Activated CD8-positive, alpha-beta memory T cell treated with anti-CD3 and anti-CD28 coated beads, Interleukin-2, amount 50 U/mL, for 48 hours (primary cell): ENCODE results near the gene EXD3.
"Not testable (repeated sequence)": the region's sequence is repeated elsewhere in the genome, so short reads cannot be mapped to it uniquely, and the experiment has no call there.

Experiments used
- DNase-seq: peaks from one replicate; pipeline ENCODE4 v3.0.0-alpha.2; 2020

Gene EXD3

DNA sequence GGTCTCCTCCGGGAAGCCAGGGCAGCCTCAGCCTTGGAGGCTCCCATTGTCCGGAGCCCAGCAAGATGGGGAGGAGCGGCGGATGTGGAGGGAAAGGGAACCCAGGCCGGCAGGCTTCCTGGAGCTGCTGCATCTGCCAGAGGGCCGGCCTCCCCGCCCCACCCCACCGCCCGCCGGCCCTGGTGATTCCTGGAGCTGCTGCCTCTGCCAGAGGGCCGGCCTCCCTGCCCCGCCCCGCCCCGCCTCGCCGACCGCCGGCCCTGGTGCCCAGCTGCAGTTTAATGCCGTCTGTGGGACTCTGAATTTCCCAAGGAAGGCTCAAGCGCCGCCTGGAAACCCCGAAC, 31.6 kb downstream of the EXD3 start:
- DNase-seq, result no peak

DNA sequence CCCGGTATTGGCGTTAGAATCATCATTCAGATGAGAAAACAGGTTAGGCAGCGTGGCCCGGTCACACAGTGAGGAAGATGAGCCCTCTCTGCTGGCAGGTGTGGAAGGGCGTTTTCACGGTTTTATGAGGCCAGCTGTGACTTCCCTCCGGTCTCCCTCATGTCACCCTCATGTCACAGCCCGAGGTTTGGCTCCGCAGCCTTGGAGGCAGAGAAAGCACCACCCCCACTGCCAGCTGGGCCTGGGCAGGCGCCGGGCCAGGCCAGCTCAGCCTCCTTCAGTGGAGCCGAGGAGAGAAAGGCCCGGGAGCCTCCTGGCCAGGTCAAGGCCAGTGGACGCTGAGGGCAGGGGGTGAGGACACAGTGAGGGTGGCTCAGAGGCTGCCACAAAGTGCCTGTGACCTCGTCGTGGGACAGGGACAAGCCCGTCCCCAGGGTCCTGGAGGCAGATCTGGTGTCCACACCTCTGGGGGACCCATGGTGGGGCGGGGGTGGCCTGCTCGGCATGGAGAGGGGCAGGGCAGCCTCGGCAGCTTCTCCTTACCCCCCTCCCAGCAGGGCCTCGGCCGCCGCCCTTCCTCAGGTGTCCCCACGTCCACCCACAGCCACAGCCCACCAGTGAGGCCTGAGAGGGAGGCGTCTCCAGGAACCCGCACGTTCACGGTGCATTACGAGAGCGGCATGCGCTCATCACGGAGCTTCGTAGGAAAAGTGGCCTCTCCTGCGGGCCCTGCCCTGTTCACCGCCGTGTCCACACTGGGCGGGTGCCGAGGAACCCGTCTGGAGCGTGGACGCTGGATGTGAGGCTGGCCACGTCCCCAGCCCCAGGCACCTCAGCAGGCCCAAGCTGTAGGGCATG, 32.2 kb downstream of the EXD3 start:
- no peak for DNase-seq

DNA sequence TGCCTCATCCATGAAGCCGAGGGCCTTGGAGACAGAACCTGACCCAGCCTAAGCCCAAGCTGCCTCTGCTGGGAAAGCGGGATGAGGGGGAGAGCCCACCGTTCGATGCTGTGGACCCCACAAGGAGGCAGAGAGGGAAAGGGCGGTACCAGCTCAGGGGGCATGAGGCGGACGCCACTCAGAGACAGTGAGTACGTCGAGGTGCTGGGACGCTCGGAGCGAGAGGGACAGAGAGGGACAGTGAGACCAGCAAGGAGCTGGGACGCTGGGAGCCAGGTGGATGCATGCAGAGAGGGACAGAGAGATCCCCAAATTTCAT, 33.6 kb downstream of the EXD3 start:
- no peak for DNase-seq

DNA sequence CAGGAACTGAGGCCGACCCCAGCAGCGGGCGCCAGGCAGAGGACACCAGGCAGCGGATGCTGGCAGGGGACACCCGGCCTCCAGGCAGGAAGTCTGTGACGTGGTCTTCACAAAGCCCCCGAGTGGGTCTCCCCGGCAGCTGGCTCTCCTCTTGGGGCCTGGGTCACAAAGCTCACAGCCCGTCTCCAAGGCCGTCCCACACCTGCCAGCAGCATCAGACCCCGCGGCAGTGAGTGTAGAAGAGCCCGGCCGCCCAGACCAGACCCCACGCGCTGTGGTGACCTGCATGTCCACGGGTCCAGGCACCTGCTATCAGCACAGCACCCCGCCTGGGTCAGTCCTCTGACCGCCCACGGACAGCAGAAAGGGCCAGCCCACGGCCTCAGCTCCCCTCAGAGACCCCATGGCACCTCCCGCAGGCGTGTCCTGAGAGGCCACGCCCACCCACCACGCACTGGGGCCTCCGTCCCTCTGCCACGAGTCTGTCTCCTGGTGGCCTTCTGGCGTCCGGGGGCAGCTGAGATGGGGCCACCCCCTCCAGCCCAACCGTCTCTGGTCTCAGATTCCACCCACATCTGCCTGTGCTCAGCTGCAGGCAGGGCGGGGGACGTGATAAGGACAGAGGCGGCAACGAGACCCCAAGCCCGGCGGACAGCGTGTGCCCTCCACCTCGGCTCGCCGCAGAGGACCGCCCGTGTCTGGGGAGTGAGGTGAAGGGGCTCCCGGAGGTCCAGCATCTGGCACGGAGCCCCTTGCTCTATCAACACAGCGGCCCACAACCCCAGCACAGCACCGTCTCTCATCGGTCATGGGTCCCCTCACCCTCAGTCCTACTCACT, 34.2 kb downstream of the EXD3 start:
- DNase-seq, result no peak

DNA sequence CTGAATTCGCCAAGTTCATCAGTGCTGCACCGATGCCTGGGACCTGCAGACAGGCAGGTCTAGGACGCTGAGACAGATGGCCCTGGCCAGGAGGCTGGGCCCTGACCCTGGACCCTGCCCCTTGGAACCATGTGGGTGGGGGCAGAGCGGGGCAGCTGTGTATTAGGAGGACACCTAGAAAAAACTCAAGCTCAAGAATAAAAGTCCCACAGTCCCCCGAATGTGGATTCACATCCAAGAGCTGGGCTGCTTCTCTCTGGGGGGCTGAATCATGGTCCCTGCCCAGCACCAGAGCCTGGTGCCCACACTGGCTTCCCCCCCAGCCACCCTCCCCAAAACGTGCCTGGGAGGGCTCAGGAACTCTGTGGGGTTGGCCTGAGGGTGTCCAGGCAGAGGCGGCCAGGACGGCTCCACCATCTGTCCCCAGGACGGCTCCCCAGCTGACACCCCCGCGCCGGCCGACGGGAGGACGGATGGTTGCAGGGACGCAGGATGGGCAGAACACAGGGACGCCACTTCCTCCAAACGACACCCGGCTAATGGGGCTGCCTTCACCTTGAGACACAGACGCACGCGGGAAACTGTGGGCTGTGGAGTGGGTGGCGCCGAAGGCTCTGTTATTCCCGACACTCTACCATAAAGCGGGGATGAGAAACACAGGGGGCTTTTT, 34.9 kb downstream of the EXD3 start:
- no peak for DNase-seq

DNA sequence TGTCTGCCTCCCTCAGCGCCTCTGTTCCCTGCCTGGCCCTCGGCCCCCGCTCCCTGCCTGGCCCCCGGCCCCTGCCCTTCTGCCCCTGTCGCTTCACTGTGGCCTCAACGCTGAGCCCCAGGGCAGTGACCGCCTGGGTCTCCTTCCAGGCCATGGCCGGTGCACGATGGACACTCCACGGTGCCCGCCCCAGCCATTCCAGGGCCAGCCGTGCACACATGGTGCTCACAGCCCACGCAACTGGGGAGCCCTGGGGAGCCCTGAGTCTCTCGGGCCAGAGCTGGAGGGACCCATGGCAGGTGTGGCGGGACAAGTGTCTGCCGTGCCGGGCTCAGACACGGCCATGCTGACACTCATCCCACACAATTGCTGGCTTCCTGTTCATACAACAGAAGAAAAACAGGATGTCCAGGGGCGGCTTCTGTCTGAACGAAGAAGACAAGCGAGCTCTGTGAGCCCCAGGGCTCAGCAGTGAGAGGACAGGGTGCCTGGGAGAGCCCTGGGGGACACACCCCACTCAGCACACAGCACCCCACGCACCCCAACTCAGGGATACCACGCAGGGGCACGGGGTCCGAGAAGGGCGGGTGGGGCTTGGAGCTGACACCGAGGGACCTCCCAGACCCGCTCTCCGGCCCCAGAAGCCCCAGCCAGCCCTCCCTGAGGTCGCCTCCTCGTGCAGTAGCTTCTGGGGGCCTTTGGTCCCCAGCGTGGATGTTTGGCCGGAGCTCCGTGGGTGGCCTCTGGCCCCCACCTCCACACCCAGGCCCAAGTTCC, 35.7 kb downstream of the EXD3 start:
- no peak for DNase-seq

DNA sequence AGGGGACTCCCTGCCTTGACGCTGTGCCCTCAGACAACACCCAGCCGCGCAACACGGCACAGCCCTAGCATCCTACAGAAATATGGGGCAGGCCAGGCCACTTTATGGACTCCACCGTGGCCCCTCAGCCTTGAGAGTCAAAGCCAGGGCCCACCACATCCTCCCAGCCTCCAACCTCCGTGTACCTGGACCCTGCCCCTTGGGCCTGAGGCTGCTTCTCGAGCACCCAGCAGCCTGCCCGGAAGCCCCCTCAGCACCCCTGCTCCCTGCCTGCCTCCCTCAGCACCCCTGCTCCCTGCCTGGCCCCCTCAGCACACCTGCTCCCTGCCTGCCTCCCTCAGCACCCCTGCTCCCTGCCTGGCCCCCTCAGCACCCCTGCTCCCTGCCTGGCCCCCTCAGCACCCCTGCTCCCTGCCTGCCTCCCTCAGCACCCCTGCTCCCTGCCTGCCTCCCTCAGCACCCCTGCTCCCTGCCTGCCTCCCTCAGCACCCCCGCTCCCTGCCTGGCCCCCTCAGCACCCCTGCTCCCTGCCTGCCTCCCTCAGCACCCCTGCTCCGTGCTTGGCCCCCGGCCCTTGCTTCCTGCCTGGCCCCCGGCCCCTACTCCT, 36.4 kb downstream of the EXD3 start:
- not testable (repeated sequence) for DNase-seq

DNA sequence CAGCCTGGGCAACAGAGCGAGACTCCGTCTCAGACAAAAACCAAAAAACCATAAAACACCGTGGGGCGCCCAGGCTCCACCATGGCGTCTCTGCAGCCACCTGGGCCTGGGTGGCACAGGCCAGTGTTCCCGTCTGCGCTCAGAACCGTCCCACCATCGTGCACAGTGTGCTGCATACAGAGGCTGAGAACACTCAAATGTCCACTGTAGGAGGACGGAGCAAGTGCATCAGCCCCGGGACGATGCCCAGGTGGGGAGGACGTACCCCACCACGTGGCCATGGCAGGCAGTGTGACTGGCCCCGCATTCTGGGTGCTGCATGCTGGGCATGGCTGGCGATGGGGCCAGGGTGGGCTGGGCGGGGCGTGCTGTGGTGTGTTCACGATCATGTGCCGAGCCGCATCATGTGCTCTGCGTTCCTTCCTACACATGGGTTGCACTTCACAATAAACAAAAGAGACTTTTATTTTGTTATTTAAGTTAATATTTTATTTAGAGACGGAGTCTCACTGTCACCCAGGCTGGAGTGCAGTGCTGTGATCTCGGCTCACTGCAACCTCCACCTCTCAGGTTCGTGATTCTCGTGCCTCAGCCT, 37.8 kb downstream of the EXD3 start:
- no peak for DNase-seq

DNA sequence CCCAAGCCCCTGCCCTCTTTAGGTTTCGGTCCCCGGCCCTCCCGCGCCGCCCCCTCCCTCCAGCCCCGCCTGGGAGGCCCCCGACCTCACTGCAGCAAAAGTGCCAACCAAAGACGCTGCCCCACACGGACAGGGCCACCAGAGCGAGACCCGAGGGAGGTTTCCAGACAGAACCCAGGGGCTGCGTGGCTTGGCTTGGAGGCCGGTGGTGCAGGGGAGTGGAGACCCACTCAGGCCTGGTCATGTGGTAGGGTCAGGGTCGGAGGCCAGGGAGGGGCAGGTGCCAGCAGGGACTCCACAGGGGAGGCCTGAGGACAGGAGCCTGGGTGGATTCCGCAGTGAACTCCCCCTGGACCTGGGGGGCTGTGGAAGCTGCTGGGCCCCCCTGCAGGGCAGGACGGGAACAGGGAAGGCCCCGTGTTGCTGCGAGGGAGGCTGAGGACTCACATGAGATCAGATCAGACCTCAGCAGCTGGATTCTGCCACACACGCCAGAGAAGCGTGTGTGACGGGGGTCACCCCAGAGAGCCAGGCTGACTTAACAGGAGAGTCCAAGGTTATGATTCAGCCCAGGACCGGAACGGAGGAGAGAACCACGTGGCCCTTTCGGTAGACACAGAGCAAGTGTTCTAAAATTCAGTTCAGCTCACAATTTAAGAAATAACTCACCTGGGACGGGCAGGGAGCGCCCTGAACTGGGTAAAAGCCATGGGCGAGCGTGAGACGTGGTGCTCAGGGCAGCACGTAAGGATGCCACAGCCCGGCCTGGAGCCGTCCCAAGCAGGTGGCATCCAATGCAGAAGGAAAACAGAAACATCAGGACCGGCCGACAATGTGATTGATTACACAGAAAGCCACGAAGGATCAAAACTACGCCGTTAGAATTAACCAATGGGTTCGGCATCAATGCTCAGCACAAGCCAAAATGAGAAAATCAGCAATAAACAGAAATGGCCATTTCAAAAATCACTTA, 38.9 kb downstream of the EXD3 start:
- no peak for DNase-seq

DNA sequence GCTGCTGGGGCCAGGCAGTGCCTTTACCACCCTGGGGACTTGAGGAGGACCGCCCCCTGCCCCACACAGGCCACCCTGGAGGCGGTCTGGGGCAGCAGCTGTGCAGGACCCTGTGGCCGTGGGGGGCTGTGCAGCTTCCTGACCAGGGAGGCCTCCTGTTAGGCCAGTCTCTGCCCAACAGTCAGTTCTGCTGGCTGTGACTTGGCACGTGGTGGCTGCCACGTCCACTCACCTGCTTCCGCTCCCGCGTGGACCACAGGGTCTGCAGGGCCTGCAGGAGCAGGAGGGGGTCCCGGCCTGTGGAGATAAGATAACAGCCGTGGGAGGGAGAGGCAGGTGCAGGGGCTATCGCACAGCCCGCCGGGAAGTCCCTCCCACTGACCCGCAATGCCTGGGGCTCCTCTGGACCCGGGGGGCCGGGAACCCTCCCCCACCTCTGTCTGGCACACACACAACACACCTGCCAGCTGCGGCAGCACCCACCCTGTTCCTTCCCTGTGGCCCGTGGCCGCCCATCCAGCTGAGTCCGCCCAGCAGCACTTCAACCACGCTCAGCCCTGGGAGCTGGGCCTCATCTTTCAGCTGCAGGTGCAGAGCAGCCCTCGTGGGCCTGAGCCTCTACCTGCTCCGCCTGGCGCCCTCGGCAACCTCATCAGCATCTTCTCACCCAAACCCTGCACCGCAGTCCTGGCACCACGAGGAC, 39.7 kb downstream of the EXD3 start:
- no peak for DNase-seq

DNA sequence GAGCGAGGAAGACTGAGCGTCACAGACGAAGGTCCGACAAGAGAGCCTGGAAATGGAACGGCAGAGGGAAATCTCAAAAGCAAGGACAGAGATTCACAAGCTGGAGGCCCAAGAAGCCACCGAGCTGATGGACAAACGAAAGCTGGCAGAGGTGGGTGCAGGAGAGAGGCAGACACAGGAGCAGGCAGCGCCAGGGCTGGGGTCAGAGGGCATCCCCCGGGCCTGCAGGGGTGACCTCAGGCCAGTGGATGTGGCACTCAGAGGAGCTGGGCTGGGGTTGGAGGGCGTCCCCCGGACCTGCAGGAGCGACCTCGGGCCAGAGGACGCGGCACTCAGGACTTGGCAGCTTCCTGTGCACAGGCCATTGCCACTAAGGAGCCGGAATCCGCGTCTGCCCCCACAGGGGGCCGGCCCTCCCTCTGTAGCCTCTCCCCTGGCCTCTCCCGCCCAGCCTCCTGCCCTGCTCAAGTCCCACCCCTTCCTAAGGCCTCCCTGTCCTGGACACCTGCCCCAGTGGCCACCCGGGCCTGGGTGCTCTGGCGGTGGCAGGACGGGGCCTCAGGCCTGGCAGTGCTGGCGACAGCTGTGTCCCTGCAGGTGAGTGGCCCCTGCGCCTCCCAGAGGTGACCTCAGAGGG, 40.4 kb downstream of the EXD3 start:
- no peak for DNase-seq

DNA sequence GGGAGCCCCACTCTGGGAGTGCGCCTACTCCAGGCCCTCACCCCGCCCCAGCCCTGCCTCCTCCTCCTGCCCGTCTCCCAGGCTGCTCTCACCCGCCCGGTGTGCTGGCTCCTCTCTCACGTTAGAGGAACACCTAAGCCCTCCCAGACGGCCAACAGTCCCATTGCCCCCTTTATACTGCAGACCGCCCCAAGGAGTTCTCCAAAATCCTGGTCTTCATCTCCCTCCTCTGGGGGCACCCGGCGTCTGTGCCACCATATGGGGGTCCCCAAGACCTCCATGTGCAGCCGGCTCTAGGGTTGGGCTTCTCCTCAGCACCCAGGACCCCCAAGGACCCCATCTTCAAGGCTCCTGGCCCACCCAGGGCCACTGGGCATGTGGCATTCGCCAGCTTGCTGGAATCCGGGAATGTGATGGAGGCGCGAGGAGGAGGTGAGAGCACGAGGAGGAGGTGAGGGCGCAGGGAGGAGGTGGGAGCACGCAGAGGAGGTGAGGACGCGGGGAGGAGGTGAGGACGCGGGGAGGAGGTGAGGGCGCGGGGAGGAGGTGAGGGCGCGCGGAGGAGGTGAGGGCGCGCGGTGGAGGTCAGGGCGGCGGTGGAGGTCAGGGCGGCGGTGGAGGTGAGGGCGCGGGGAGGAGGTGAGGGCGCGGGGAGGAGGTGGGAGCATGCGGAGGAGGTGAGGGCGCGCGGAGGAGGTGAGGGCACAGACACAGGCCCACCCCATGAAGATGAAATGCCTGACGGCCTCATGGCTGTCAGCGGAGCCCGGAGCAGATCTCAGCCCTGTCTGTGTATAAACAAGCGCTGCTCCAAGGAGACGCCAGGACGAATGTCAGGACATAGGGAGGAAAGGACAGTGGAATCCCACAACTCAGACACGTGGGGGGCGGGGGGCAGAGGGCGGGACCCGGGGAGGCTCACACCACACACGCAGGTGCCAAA, 41.2 kb downstream of the EXD3 start:
- no peak for DNase-seq

DNA sequence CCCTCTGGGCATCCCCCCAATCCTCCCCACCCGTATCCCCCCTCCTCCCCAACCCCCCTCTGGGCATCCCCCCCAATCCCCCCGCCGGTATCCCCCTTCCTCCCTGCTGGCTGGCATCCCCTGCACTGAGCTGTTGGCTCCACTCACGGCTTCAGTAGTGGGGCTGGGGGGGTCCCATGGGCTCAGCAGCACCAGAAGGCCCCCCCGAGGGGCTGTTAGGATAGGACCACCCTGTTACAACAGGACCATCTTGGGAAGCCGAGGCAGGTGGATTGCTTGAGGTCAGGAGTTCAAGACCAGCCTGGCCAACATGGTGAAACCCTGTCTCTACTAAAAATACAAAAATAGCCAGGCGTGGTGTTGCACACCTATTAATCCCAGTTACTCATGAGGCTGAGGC, 42.4 kb downstream of the EXD3 start:
- no peak for DNase-seq

DNA sequence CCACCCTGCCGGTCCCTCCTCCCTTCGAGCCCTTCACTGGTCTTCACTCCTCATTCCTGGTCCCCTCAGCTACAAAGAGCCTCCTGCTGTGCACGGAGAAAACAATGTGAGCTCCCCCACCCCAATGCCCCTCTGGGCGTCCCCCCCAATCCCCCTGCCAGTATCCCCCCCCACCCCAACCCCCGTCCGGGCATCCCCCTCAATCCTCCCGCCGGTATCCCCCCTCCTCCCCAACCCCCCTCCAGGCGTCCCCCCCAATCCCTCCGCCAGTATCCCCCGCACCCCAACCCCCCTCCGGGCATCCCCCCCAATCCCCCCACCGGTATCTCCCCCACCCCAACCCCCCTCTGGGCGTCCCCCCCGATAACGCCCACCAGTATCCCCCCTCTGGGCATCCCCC, 42.8 kb downstream of the EXD3 start:
- DNase-seq, result no peak

DNA sequence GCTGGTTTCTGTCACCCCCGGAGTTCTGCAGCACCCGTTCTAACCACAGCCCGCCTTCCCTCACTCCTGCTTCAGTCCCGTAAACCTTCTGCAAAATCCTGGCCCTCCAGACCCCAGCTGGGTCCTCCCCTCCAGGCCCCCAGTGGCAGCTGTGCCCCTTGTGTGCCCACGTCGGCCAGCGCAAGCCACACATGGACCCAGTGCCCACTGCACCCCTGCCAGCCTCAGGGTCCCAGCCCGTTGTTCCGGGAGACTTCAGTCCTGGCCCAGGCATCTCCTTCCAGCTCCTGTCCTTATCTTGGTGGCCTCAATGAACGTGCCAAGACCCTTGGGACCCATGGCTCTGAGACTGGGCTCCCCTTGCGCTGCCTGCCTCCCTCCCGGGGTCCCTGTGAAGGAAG, 43.2 kb downstream of the EXD3 start:
- no peak for DNase-seq

DNA sequence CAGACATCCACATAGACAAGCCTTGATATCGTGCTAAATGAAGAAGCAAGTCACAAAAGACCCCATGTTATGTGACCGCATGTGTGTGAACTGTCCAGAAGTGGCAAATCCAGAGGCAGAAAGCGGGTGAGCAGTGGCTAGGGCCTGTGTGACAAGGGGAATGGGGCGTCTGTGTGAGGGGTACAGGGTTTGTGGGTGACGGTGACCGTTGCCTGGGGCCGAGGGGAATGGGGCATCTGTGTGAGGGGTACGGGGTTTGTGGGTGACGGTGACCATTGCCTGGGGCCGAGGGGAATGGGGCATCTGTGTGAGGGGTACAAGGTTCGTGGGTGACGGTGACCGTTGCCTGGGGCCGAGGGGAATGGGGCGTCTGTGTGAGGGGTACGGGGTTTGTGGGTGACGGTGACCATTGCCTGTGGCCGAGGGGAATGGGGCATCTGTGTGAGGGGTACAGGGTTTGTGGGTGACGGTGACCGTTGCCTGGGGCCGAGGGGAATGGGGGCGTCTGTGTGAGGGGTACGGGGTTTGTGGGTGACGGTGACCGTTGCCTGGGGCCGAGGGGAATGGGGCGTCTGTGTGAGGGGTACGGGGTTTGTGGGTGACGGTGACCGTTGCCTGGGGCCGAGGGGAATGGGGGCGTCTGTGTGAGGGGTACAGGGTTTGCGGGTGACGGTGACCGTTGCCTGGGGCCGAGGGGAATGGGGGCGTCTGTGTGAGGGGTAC, 44.1 kb downstream of the EXD3 start:
- not testable (repeated sequence) for DNase-seq

DNA sequence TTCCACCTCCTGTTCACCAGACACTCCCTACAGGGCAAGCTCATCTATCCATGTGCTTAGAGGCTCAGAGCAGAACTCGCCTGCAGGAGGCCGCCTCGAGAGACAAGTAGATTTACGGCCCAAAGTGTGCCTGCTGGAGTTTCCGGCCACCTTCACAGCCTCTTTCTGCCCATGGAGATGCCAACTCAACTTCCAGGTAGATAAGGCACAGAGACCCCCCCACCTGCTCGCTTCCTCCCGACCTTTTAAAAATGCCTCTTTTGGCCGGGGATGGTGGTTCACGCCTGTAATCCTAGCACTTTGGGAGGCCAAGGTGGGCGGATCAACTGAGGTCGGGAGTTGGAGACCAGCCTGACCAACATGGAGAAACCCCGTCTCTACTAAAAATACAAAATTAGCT, 46.6 kb downstream of the EXD3 start:
- no peak for DNase-seq
